Vagina (tissue), 2 donors: ENCODE measurements around the gene KIAA1671. TPM values are rescaled to one million over a fixed set of nuclear protein-coding genes. Genes with fewer than 3 reads are reported as not detected.

Source experiments
- DNase-seq, 2 donors: peaks; one replicate each; pipeline ENCODE4 v3.0.0-alpha.2; 2017; ENCODE audit errors: extremely low spot score in 2 of 2
- H3K27ac ChIP-seq: fragments of 200-600 bp; sonication (generic); one replicate; pipeline ENCODE4 v1.5.1; 2019
- H3K27me3 ChIP-seq: fragments of 200-600 bp; sonication (generic); one replicate; pipeline ENCODE4 v1.5.1; 2019
- H3K36me3 ChIP-seq, 2 donors: fragments of 200-600 bp; sonication (generic); one replicate each; pipeline ENCODE4 v1.5.1; 2017 to 2019
- H3K4me1 ChIP-seq: fragments of 200-600 bp; sonication (generic); one replicate; pipeline ENCODE4 v1.5.1; 2019
- H3K4me3 ChIP-seq, 2 donors: fragments of 200-600 bp; sonication (generic); 1 replicate in 1 of 2; 2 replicates in 1 of 2; pipeline ENCODE4 v1.5.1; 2016 to 2019
- H3K9me3 ChIP-seq: fragments of 200-600 bp; sonication (generic); one replicate; pipeline ENCODE4 v1.5.1; 2019
- POLR2A ChIP-seq, 2 donors: fragments of 450-650 bp; IDR thresholded peaks; one replicate each; pipeline ENCODE4 v1.6.1; 2017; ENCODE audit warnings: antibody characterized with exemption in 2 of 2, mild to moderate bottlenecking in 2 of 2, moderate library complexity in 2 of 2
- POLR2AphosphoS5 ChIP-seq, 2 donors: sonication (generic); formaldehyde crosslinking; IDR thresholded peaks; one replicate each; pipeline ENCODE4 v1.9.0; 2017; ENCODE audit warnings: antibody characterized with exemption in 2 of 2, mild to moderate bottlenecking in 2 of 2, low read depth in 1 of 2; ENCODE audit not compliant: insufficient read depth in 1 of 2
- intact Hi-C: fragments of 100-400 bp; cut with DNase I; formaldehyde crosslinking; loops from one replicate; pipeline ENCODE4 v1.15.1; 2023
- total RNA-seq: library from RNA; depleted of rRNA; stranded (reverse); fragments of >200 nt; gene quantifications from one replicate; pipeline ENCODE4 v1.2.3, GENCODE V29; 2016
- TF ChIP-seq, protein P1 (sequence below), 3 experiments: fragments of 450-650 bp in 2 of 3; fragments of 200-600 bp in 1 of 3; sonication (generic) in 1 of 3; IDR thresholded peaks; one replicate each; pipeline ENCODE4 v1.5.1; 2017 to 2019; ENCODE audit warnings: antibody characterized with exemption in 3 of 3, mild to moderate bottlenecking in 2 of 3, moderate library complexity in 2 of 3

The KIAA1671 gene
- total RNA-seq, 1 donor from 2014 or later = 54.0 TPM

GRCh38 chr22:25084405-25085107 lies 132.0 kb downstream of the KIAA1671 start:
- no peaks in the 10 kb centered on the region for H3K36me3 ChIP-seq
- H3K4me3 ChIP-seq = no peak overlapping the region
- H3K27ac ChIP-seq = no peak overlapping the region
- no peak for DNase-seq
- intact Hi-C loops = no loop called here
- TF ChIP-seq, protein P1, sequence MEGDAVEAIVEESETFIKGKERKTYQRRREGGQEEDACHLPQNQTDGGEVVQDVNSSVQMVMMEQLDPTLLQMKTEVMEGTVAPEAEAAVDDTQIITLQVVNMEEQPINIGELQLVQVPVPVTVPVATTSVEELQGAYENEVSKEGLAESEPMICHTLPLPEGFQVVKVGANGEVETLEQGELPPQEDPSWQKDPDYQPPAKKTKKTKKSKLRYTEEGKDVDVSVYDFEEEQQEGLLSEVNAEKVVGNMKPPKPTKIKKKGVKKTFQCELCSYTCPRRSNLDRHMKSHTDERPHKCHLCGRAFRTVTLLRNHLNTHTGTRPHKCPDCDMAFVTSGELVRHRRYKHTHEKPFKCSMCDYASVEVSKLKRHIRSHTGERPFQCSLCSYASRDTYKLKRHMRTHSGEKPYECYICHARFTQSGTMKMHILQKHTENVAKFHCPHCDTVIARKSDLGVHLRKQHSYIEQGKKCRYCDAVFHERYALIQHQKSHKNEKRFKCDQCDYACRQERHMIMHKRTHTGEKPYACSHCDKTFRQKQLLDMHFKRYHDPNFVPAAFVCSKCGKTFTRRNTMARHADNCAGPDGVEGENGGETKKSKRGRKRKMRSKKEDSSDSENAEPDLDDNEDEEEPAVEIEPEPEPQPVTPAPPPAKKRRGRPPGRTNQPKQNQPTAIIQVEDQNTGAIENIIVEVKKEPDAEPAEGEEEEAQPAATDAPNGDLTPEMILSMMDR (IDR thresholded peaks at IDR 0.05) = no peak
- TF ChIP-seq POLR2A (IDR thresholded peaks at IDR 0.05) (no peak), POLR2AphosphoS5 (IDR thresholded peaks at IDR 0.05; ENCODE audit: insufficient read depth in 1 of 2, low read depth in 1 of 2) (no peak)
- no peaks in the 10 kb centered on the region for H3K27me3 ChIP-seq
- H3K9me3 ChIP-seq = no peaks in the 10 kb centered on the region
- no peaks in the 10 kb centered on the region for H3K4me1 ChIP-seq

GRCh38 chr22:25085156-25085555 lies 132.6 kb downstream of the KIAA1671 start:
- Histone ChIP-seq H3K4me3 (no peak overlapping the region), H3K27me3 (no peaks in the 10 kb centered on the region), H3K27ac (no peak overlapping the region), H3K9me3 (no peaks in the 10 kb centered on the region), H3K4me1 (no peaks in the 10 kb centered on the region), H3K36me3 (no peaks in the 10 kb centered on the region)
- DNase-seq = no peak
- intact Hi-C loops = no loop called here
- no peak for TF ChIP-seq POLR2AphosphoS5 (IDR thresholded peaks at IDR 0.05; ENCODE audit: insufficient read depth in 1 of 2, low read depth in 1 of 2)
- TF ChIP-seq, protein P1 (IDR thresholded peaks at IDR 0.05) = no peak
- TF ChIP-seq POLR2A (IDR thresholded peaks at IDR 0.05) = no peak

- no peaks in the 10 kb centered on the region for H3K4me1 ChIP-seq
- no peak for DNase-seq
- H3K9me3 ChIP-seq = no peaks in the 10 kb centered on the region
- TF ChIP-seq POLR2A (IDR thresholded peaks at IDR 0.05) (no peak), POLR2AphosphoS5 (IDR thresholded peaks at IDR 0.05; ENCODE audit: insufficient read depth in 1 of 2, low read depth in 1 of 2) (peak in 1 of 2 donors; percentile 46)
- intact Hi-C loops = no loop called here
- H3K27me3 ChIP-seq = no peaks in the 10 kb centered on the region
- H3K27ac ChIP-seq = no peak overlapping the region
- no peaks in the 10 kb centered on the region for H3K36me3 ChIP-seq
- no peak overlapping the region for H3K4me3 ChIP-seq
Measured at GRCh38 chr22:25085930-25086901, 133.7 kb downstream of the KIAA1671 start.

DNA sequence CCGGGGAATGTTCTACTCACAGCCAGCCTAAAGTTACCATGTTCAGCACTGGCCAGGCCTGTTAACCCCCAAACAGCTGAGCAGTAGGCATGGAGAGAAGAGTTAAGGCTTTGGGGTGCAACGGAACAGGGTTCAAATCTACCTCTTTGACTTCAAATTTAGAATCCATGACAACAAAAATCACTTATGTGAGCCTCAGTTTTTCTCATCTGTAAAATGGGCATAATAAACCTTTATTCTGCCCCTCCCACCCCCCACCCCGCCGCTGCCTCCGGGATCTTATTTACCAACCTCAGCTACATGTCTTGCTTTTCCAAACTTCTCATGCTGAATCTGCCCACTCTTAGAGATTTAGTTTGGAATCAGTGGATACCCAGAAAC lies 134.4 kb downstream of the KIAA1671 start:
- Histone ChIP-seq H3K36me3 (no peaks in the 10 kb centered on the region), H3K4me1 (no peaks in the 10 kb centered on the region), H3K27me3 (no peaks in the 10 kb centered on the region), H3K27ac (no peak overlapping the region), H3K4me3 (no peak overlapping the region), H3K9me3 (no peaks in the 10 kb centered on the region)
- TF ChIP-seq POLR2A (IDR thresholded peaks at IDR 0.05) (no peak), POLR2AphosphoS5 (IDR thresholded peaks at IDR 0.05; ENCODE audit: insufficient read depth in 1 of 2, low read depth in 1 of 2) (no peak)
- TF ChIP-seq, protein P1 (IDR thresholded peaks at IDR 0.05) = no peak
- intact Hi-C loops = no loop called here
- no peak for DNase-seq

- no peak for DNase-seq
- no peak overlapping the region for H3K4me3 ChIP-seq
- H3K4me1 ChIP-seq = no peaks in the 10 kb centered on the region
- no peaks in the 10 kb centered on the region for H3K9me3 ChIP-seq
- H3K36me3 ChIP-seq = no peaks in the 10 kb centered on the region
- intact Hi-C loops = no loop called here
- no peak overlapping the region for H3K27ac ChIP-seq
- no peak for TF ChIP-seq POLR2A (IDR thresholded peaks at IDR 0.05)
- TF ChIP-seq, protein P1 (IDR thresholded peaks at IDR 0.05) = no peak
- TF ChIP-seq POLR2AphosphoS5 (IDR thresholded peaks at IDR 0.05; ENCODE audit: insufficient read depth in 1 of 2, low read depth in 1 of 2) = no peak
- H3K27me3 ChIP-seq = no peaks in the 10 kb centered on the region
Measured at GRCh38 chr22:25090225-25090890, 137.8 kb downstream of the KIAA1671 start.
